Stimulated activated CD4-positive, alpha-beta T cell treated with anti-CD3 and anti-CD28 coated beads, Interleukin-12 subunit alpha, Interleukin-12 subunit beta, amount 100 ng/mL, for 4 hours (primary cell): ENCODE data around the gene CCDC30.

Experiments
- DNase-seq: peaks from one replicate; pipeline ENCODE4 v3.0.0-alpha.2; 2020

The CCDC30 gene

GRCh38 chr1:42698081-42698813 is 235.2 kb downstream of the CCDC30 start:
- no peak for DNase-seq

GRCh38 chr1:42700006-42700405 is 236.9 kb downstream of the CCDC30 start:
- no peak for DNase-seq

DNA sequence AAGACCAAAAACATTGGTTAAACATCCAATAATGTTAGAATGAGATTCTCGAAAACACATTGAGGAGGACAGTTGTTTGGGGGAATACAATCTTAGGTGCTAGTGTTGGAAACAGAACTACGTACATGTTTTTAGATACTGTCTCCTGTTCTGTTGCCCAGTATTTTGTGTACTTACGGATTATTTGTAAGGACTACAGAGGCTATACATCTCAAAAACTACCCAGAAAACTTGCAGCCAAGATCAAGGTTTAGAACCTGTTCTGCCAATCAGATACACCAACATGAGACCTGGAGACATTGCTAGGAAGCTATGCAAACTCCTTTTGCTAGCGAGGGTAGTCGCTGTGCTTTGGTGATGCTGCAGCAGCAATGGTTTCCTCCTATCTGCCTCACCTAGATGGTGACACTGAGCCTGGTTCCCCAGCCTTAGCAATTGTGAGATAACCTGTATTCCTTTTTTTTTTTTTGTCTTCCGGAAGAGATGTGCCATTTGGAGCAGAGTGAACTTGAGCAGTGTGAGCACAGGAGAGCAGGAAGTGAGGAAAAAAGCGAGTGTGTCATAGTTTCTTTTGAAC is 240.9 kb downstream of the CCDC30 start:
- DNase-seq: no peak
